Endothelial cell of umbilical vein (primary cell): ENCODE measurements around the gene CRELD2. TPM values are rescaled to one million over a fixed set of nuclear protein-coding genes. Genes with fewer than 3 reads are reported as not detected.

Source experiments
- BruUV-seq: library from RNA; stranded (reverse); fragments of 400-500 nt; replicated peaks from 2 replicates; lab custom pipeline; 2021; lab: Mats Ljungman, UMichigan
- CTCF ChIA-PET: fragments of 300-600, 350-600 bp; sonication (Branson Sonifier 250); formaldehyde crosslinking; loops from one replicate; lab custom pipeline; 2021; ENCODE audit warnings: antibody characterized with exemption, inconsistent platforms; lab: Charles Lee
- POLR2A ChIA-PET: fragments of 300-600, 350-600 bp; sonication (Branson Sonifier 250); formaldehyde crosslinking; loops from one replicate; lab custom pipeline; 2021; ENCODE audit warnings: antibody characterized with exemption, inconsistent platforms; lab: Charles Lee
- DNase-seq: peaks from one replicate; pipeline ENCODE4 v3.0.0-alpha.2; 2011; ENCODE audit warnings: low read depth, low spot score
- FAIRE-seq: peaks from 2 replicates; lab custom pipeline; 2011; peaks lifted over from hg19 to GRCh38; lab: Jason Lieb, UNC
- H2AFZ ChIP-seq: 2 replicates; pipeline ENCODE4 v1.6.0; 2012; ENCODE audit warnings: low read depth, low read length, control low read depth, inconsistent platforms
- H3K27ac ChIP-seq: 2 replicates; pipeline ENCODE4 v1.5.1; 2011; ENCODE audit warnings: low read depth, mild to moderate bottlenecking, control low read depth, low read length, moderate library complexity; ENCODE audit not compliant: insufficient read depth
- H3K27me3 ChIP-seq, 2 experiments: 2 replicates each; pipeline versions ENCODE4 v1.6.0 to v1.6.1; 2011; ENCODE audit warnings: low read length in 2 of 2, mixed read lengths in 1 of 2; ENCODE audit not compliant: control insufficient read depth in 2 of 2, insufficient read depth in 2 of 2
- H3K36me3 ChIP-seq, 2 experiments: 2 replicates in 1 of 2; 3 replicates in 1 of 2; pipeline ENCODE4 v1.5.1; 2011; ENCODE audit warnings: low read length in 2 of 2, mild to moderate bottlenecking in 1 of 2, moderate library complexity in 1 of 2; ENCODE audit not compliant: control insufficient read depth in 2 of 2, insufficient read depth in 2 of 2; ENCODE audit errors: extremely low read depth in 1 of 2
- H3K4me1 ChIP-seq: 3 replicates; pipeline ENCODE4 v1.5.1; 2011; ENCODE audit warnings: mild to moderate bottlenecking, low read length; ENCODE audit not compliant: control insufficient read depth, insufficient read depth; ENCODE audit errors: extremely low read depth
- H3K4me2 ChIP-seq: 2 replicates; pipeline ENCODE4 v1.6.1; 2011; ENCODE audit warnings: low read length, control low read depth, mixed read lengths; ENCODE audit not compliant: insufficient read depth
- H3K4me3 ChIP-seq, 3 experiments: fragments of 200-600 bp in 1 of 3; sonication (generic), shearing (Covaris generic) in 1 of 3; replicated peaks in 1 of 3; 2 replicates each; pipeline ENCODE4 v1.5.1; 2011 to 2016; ENCODE audit warnings: control low read depth in 3 of 3, low read length in 3 of 3, mild to moderate bottlenecking in 2 of 3, inconsistent platforms in 1 of 3, low read depth in 1 of 3, moderate library complexity in 1 of 3; ENCODE audit not compliant: insufficient read depth in 1 of 3
- H3K79me2 ChIP-seq: 2 replicates; pipeline ENCODE4 v1.6.0; 2012; ENCODE audit warnings: low read length, inconsistent platforms; ENCODE audit not compliant: control insufficient read depth, insufficient read depth
- H3K9ac ChIP-seq: replicated peaks from 2 replicates; pipeline ENCODE3; 2011; ENCODE audit warnings: low read length, control low read depth; ENCODE audit not compliant: insufficient read depth; ENCODE audit errors: extremely low read depth
- H3K9me1 ChIP-seq: replicated peaks from 3 replicates; pipeline ENCODE4 v1.6.0; 2011; ENCODE audit warnings: mild to moderate bottlenecking, low read length; ENCODE audit not compliant: control insufficient read depth, insufficient read depth; ENCODE audit errors: extremely low read depth
- H3K9me3 ChIP-seq: replicated peaks from 2 replicates; pipeline ENCODE4 v1.5.1; 2012; ENCODE audit warnings: low read length, inconsistent platforms; ENCODE audit not compliant: control insufficient read depth, insufficient read depth
- H4K20me1 ChIP-seq: replicated peaks from 2 replicates; pipeline ENCODE3; 2011; ENCODE audit warnings: mild to moderate bottlenecking, low read length; ENCODE audit not compliant: control insufficient read depth, insufficient read depth; ENCODE audit errors: extremely low read depth
- EZH2 ChIP-seq: IDR thresholded peaks from 2 replicates; pipeline ENCODE4 v1.6.1; 2012; ENCODE audit warnings: borderline replicate concordance, low read depth, mild to moderate bottlenecking, moderate library complexity, low read length, inconsistent platforms; ENCODE audit not compliant: severe bottlenecking
- FOS ChIP-seq: IDR thresholded peaks from 2 replicates; pipeline ENCODE4 v1.6.1; 2011; ENCODE audit warnings: mild to moderate bottlenecking, low read length, moderate library complexity, borderline replicate concordance; ENCODE audit not compliant: insufficient read depth
- GATA2 ChIP-seq: IDR thresholded peaks from 2 replicates; pipeline ENCODE4 v1.7.0; 2011; ENCODE audit warnings: low read depth, mild to moderate bottlenecking, moderate library complexity, mixed read lengths, low read length; ENCODE audit not compliant: insufficient read length, insufficient read depth
- JUN ChIP-seq: IDR thresholded peaks from 2 replicates; pipeline ENCODE4 v1.6.1; 2011; ENCODE audit warnings: borderline replicate concordance, low read depth; ENCODE audit not compliant: insufficient read length, insufficient read depth
- MYC ChIP-seq: IDR thresholded peaks from one replicate; pipeline ENCODE4 v1.6.1; 2011; ENCODE audit warnings: mild to moderate bottlenecking, low read depth, low read length
- POLR2A ChIP-seq: IDR thresholded peaks from 2 replicates; pipeline ENCODE4 v1.6.1; 2012; ENCODE audit warnings: low read depth, mild to moderate bottlenecking, control low read depth, low read length
- POLR2AphosphoS5 ChIP-seq: IDR thresholded peaks from 2 replicates; pipeline ENCODE4 v1.6.1; 2012; ENCODE audit warnings: low read depth, mild to moderate bottlenecking, control low read depth, low read length, moderate library complexity; ENCODE audit not compliant: insufficient read depth
- dilution Hi-C: fragments of 300-500 bp; cut with MboI; formaldehyde crosslinking; loops from one replicate; pipeline ENCODE4 v1.15.0; 2019; ENCODE audit warnings: low sequenced_read_pairs; ENCODE audit not compliant: extremely low pct_ligation_motif_present
- intact Hi-C: fragments of 100-400 bp; cut with micrococcal nuclease; formaldehyde crosslinking; loops from one replicate; pipeline ENCODE4 v1.10.0; 2022
- polyA plus RNA-seq, 4 experiments: library from polyadenylated mRNA; depleted of rRNA in 3 of 4; stranded (reverse) in 3 of 4; unstranded in 1 of 4; fragments of >200 nt; gene quantifications; 2 replicates each; pipeline versions ENCODE4 v1.2.1 to v1.2.3, GENCODE V29; 2011 to 2012; ENCODE audit warnings: missing spikeins in 1 of 4
- total RNA-seq: library from RNA; stranded (reverse); gene quantifications from 2 replicates; pipeline ENCODE4 v1.2.3, GENCODE V29; 2021
- TF ChIP-seq, protein P1 (sequence below), 2 donors: IDR thresholded peaks; 1 replicate in 1 of 2; 2 replicates in 1 of 2; pipeline ENCODE4 v1.5.1; 2011; ENCODE audit warnings: low read length in 2 of 2, mild to moderate bottlenecking in 2 of 2, moderate library complexity in 2 of 2, control low read depth in 1 of 2, inconsistent platforms in 1 of 2, low read depth in 1 of 2; ENCODE audit not compliant: insufficient read depth in 1 of 2; ENCODE audit errors: extremely low read depth in 1 of 2
- TF ChIP-seq, protein P2 (sequence below): IDR thresholded peaks from 2 replicates; pipeline ENCODE4 v1.6.1; 2011; ENCODE audit not compliant: insufficient read depth, insufficient read length

Gene CRELD2
- total and polyA plus RNA-seq, 2 donors (not counting 3 experiments of a cell fraction or from before 2014, with no cell fraction given) = 71.0 to 86.3 TPM

DNA sequence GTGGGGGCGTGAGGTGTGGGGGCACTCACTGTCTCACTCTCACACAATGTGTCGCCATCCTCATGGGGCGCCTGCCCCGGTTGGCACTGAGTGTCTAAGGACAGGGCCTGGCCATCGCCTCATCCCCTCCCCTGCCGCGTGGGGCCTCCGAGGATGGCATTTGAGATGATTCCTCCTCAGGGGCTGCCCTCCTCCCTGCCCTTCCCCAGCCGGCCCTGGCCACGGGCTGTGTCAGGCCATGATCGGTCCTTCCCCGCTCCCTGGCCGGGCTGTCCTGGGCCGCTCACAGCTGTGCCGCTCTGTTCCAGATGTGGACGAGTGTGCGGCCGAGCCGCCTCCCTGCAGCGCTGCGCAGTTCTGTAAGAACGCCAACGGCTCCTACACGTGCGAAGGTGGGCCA is 4.5 kb downstream of the CRELD2 start:
- intact Hi-C loops = no loop called here

More for the DNA sequence above, 4.5 kb downstream of the CRELD2 start:
- TF ChIP-seq MYC (no peak), JUN (no peak), GATA2 (no peak), EZH2 (no peak), FOS (no peak), POLR2A (no peak), POLR2AphosphoS5 (no peak)
- TF ChIP-seq, protein P1, sequence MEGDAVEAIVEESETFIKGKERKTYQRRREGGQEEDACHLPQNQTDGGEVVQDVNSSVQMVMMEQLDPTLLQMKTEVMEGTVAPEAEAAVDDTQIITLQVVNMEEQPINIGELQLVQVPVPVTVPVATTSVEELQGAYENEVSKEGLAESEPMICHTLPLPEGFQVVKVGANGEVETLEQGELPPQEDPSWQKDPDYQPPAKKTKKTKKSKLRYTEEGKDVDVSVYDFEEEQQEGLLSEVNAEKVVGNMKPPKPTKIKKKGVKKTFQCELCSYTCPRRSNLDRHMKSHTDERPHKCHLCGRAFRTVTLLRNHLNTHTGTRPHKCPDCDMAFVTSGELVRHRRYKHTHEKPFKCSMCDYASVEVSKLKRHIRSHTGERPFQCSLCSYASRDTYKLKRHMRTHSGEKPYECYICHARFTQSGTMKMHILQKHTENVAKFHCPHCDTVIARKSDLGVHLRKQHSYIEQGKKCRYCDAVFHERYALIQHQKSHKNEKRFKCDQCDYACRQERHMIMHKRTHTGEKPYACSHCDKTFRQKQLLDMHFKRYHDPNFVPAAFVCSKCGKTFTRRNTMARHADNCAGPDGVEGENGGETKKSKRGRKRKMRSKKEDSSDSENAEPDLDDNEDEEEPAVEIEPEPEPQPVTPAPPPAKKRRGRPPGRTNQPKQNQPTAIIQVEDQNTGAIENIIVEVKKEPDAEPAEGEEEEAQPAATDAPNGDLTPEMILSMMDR (IDR thresholded peaks at IDR 0.05; ENCODE audit: extremely low read depth in 1 of 2, insufficient read depth in 1 of 2, low read depth in 1 of 2, low read length in 2 of 2) = no peak
- TF ChIP-seq, protein P2, sequence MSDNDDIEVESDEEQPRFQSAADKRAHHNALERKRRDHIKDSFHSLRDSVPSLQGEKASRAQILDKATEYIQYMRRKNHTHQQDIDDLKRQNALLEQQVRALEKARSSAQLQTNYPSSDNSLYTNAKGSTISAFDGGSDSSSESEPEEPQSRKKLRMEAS = no peak
- Histone ChIP-seq H3K4me3 (no peak overlapping the region), H4K20me1 (no peaks in the 10 kb centered on the region), H3K4me1 (peaks cover 10% of the 10 kb centered on the region), H2AFZ (no peak overlapping the region), H3K27ac (no peak overlapping the region), H3K9me3 (no peaks in the 10 kb centered on the region), H3K9me1 (no peaks in the 10 kb centered on the region), H3K4me2 (no peak overlapping the region), H3K9ac (no peak overlapping the region), H3K36me3 (peaks cover 2 to 8% of the 10 kb centered on the region in 2 experiments), H3K27me3 (no peaks in the 10 kb centered on the region), H3K79me2 (peaks cover 4% of the 10 kb centered on the region)
- CTCF ChIA-PET = no interaction called here
- dilution Hi-C loops = no loop called here
- POLR2A ChIA-PET = no interaction called here
- BruUV-seq = no TSS peak
- no peak for DNase-seq
- no peak for FAIRE-seq
